H1 (cell line): ENCODE results near the gene EMC7. TPM values are rescaled to one million over a fixed set of nuclear protein-coding genes. Genes with fewer than 3 reads are reported as not detected.

Source experiments
- CTCF ChIA-PET: fragments of 300-600 bp; sonication (Branson Sonifier 250); formaldehyde crosslinking; loops from one replicate; lab custom pipeline; 2021; ENCODE audit not compliant: partially characterized antibody; lab: Charles Lee
- POLR2A ChIA-PET: fragments of 300-600 bp; sonication (Branson Sonifier 250); formaldehyde crosslinking; loops from one replicate; lab custom pipeline; 2021; ENCODE audit warnings: inconsistent platforms; ENCODE audit not compliant: partially characterized antibody; lab: Charles Lee
- DNase-seq, 2 experiments: peaks; one replicate each; pipeline versions ENCODE4 v3.0.0 to v3.0.0-alpha.2; 2010 to 2022; ENCODE audit warnings: low spot score in 2 of 2, low read depth in 1 of 2, mixed read lengths in 1 of 2
- FAIRE-seq: peaks from 2 replicates; lab custom pipeline; 2011; peaks lifted over from hg19 to GRCh38; lab: Jason Lieb, UNC
- H2AFZ ChIP-seq: 2 replicates; pipeline ENCODE4 v1.8.1; 2012; ENCODE audit warnings: low read length, inconsistent platforms
- H2AK5ac ChIP-seq: 2 replicates; pipeline ENCODE4 v1.6.1; 2013; ENCODE audit warnings: low read depth, low read length
- H2BK120ac ChIP-seq: replicated peaks from 2 replicates; pipeline ENCODE3; 2013; ENCODE audit warnings: low read depth, low read length, inconsistent platforms
- H2BK12ac ChIP-seq: 2 replicates; pipeline ENCODE4 v1.6.1; 2013; ENCODE audit warnings: low read depth, low read length
- H2BK15ac ChIP-seq: 2 replicates; pipeline ENCODE4 v1.6.1; 2013; ENCODE audit warnings: low read length
- H2BK20ac ChIP-seq: 2 replicates; pipeline ENCODE4 v1.6.1; 2013; ENCODE audit warnings: low read length
- H2BK5ac ChIP-seq: 2 replicates; pipeline ENCODE4 v1.6.1; 2013; ENCODE audit warnings: low read depth, low read length
- H3K14ac ChIP-seq: 2 replicates; pipeline ENCODE4 v1.6.1; 2013; ENCODE audit warnings: inconsistent platforms; ENCODE audit not compliant: insufficient read length
- H3K18ac ChIP-seq: 2 replicates; pipeline ENCODE4 v1.6.1; 2013; ENCODE audit warnings: low read length; ENCODE audit errors: extremely low read depth
- H3K23ac ChIP-seq: 2 replicates; pipeline ENCODE4 v1.6.1; 2013; ENCODE audit warnings: inconsistent platforms; ENCODE audit not compliant: insufficient read length
- H3K23me2 ChIP-seq: 2 replicates; pipeline ENCODE4 v1.6.1; 2013; ENCODE audit warnings: low read depth, low read length
- H3K27ac ChIP-seq: 2 replicates; pipeline ENCODE4 v1.6.1; 2011; ENCODE audit warnings: low read depth, low read length, inconsistent platforms
- H3K27me3 ChIP-seq, 4 experiments: replicated peaks in 1 of 4; 1 replicate in 1 of 4; 2 replicates in 3 of 4; pipeline versions ENCODE4 v1.6.1 to v1.8.1; 2011 to 2013; ENCODE audit warnings: low read length in 3 of 4, mild to moderate bottlenecking in 3 of 4, inconsistent platforms in 2 of 4, mixed read lengths in 2 of 4, moderate library complexity in 1 of 4; ENCODE audit not compliant: control insufficient read depth in 3 of 4, insufficient read depth in 3 of 4; ENCODE audit errors: extremely low read depth in 1 of 4
- H3K36me3 ChIP-seq, 4 experiments: 2 replicates each; pipeline versions ENCODE4 v1.6.1 to v1.8.1; 2011 to 2013; ENCODE audit warnings: mild to moderate bottlenecking in 4 of 4, low read length in 3 of 4, moderate library complexity in 2 of 4, control low read depth in 1 of 4, inconsistent platforms in 1 of 4; ENCODE audit not compliant: insufficient read depth in 4 of 4, control insufficient read depth in 2 of 4
- H3K4ac ChIP-seq: replicated peaks from 2 replicates; pipeline ENCODE3; 2013; ENCODE audit warnings: low read length, low read depth, mixed read lengths, inconsistent platforms; ENCODE audit not compliant: insufficient read length
- H3K4me1 ChIP-seq, 4 experiments: replicated peaks in 1 of 4; 1 replicate in 1 of 4; 2 replicates in 3 of 4; pipeline versions ENCODE4 v1.6.1 to v1.8.1; 2011 to 2013; ENCODE audit warnings: low read length in 3 of 4, inconsistent platforms in 2 of 4, mixed read lengths in 1 of 4; ENCODE audit not compliant: insufficient read depth in 4 of 4, control insufficient read depth in 3 of 4
- H3K4me2 ChIP-seq, 2 experiments: 2 replicates each; pipeline versions ENCODE4 v1.6.1 to v1.8.1; 2011 to 2013; ENCODE audit warnings: low read depth in 2 of 2, low read length in 2 of 2, control low read depth in 1 of 2, inconsistent platforms in 1 of 2, mild to moderate bottlenecking in 1 of 2; ENCODE audit not compliant: insufficient read depth in 1 of 2
- H3K4me3 ChIP-seq, 4 experiments: fragments of 200-600, 300-600 bp in 1 of 4; sonication (generic), shearing (Covaris generic), sonication (Bioruptor Twin) in 1 of 4; 2 replicates each; pipeline versions ENCODE4 v1.5.1 to v1.8.1; 2011 to 2016; ENCODE audit warnings: low read length in 4 of 4, low read depth in 3 of 4, control low read depth in 2 of 4, inconsistent platforms in 2 of 4, mild to moderate bottlenecking in 2 of 4, mixed read lengths in 1 of 4, moderate library complexity in 1 of 4; ENCODE audit not compliant: insufficient read depth in 2 of 4; ENCODE audit errors: extremely low read depth in 1 of 4
- H3K56ac ChIP-seq: replicated peaks from 2 replicates; pipeline ENCODE3; 2013; ENCODE audit warnings: low read depth, mild to moderate bottlenecking, mixed read lengths, low read length, inconsistent platforms; ENCODE audit not compliant: insufficient read length
- H3K79me1 ChIP-seq: 2 replicates; pipeline ENCODE4 v1.6.1; 2013; ENCODE audit warnings: low read depth, low read length, control low read depth
- H3K79me2 ChIP-seq, 2 experiments: 2 replicates each; pipeline versions ENCODE4 v1.6.1 to v1.8.1; 2012 to 2013; ENCODE audit warnings: low read length in 2 of 2, mild to moderate bottlenecking in 2 of 2, inconsistent platforms in 1 of 2; ENCODE audit not compliant: insufficient read depth in 2 of 2, control insufficient read depth in 1 of 2
- H3K9ac ChIP-seq, 4 experiments: replicated peaks in 1 of 4; 1 replicate in 1 of 4; 2 replicates in 3 of 4; pipeline versions ENCODE4 v1.6.1 to v1.8.1; 2011 to 2013; ENCODE audit warnings: low read depth in 3 of 4, low read length in 3 of 4, control low read depth in 2 of 4, mild to moderate bottlenecking in 2 of 4, moderate library complexity in 2 of 4, inconsistent platforms in 1 of 4; ENCODE audit errors: extremely low read depth in 1 of 4
- H3K9me3 ChIP-seq, 2 experiments: 2 replicates each; pipeline versions ENCODE4 v1.6.1 to v1.8.1; 2012 to 2013; ENCODE audit warnings: mild to moderate bottlenecking in 2 of 2, moderate library complexity in 2 of 2, control low read depth in 1 of 2, inconsistent platforms in 1 of 2, low read depth in 1 of 2, low read length in 1 of 2, mixed read lengths in 1 of 2; ENCODE audit not compliant: insufficient read depth in 2 of 2
- H4K20me1 ChIP-seq, 2 experiments: replicated peaks in 1 of 2; 2 replicates each; pipeline versions ENCODE3 to v1.8.1; 2011 to 2013; ENCODE audit warnings: inconsistent platforms in 2 of 2, low read length in 2 of 2, mild to moderate bottlenecking in 1 of 2; ENCODE audit not compliant: insufficient read depth in 2 of 2, control insufficient read depth in 1 of 2
- H4K5ac ChIP-seq: 2 replicates; pipeline ENCODE4 v1.6.1; 2013; ENCODE audit warnings: low read length, low read depth, mixed read lengths, inconsistent platforms; ENCODE audit not compliant: insufficient read length
- H4K8ac ChIP-seq: 2 replicates; pipeline ENCODE4 v1.8.0; 2013; ENCODE audit warnings: mild to moderate bottlenecking, moderate library complexity, low read length, inconsistent platforms; ENCODE audit not compliant: insufficient read depth; ENCODE audit errors: extremely low read depth
- H4K91ac ChIP-seq: replicated peaks from 2 replicates; pipeline ENCODE3; 2013; ENCODE audit warnings: low read length, mixed read lengths, inconsistent platforms; ENCODE audit not compliant: insufficient read length
- ASH2L ChIP-seq: fragments of 200-600, 300-600 bp; sonication (generic); IDR thresholded peaks from one replicate; pipeline ENCODE4 v1.7.1; 2017; ENCODE audit warnings: low read length
- ATF3 ChIP-seq: IDR thresholded peaks from 2 replicates; pipeline ENCODE4 v1.6.1; 2011; ENCODE audit warnings: low read depth, mild to moderate bottlenecking, low read length; ENCODE audit not compliant: insufficient read depth
- CHD1 ChIP-seq: IDR thresholded peaks from 2 replicates; pipeline ENCODE4 v1.6.1; 2012; ENCODE audit warnings: low read depth, low read length, improper control_type of control experiment
- EP300 ChIP-seq, 2 experiments: IDR thresholded peaks; 1 replicate in 1 of 2; 2 replicates in 1 of 2; pipeline ENCODE4 v1.6.1; 2011 to 2012; ENCODE audit warnings: low read depth in 2 of 2, low read length in 2 of 2, mild to moderate bottlenecking in 2 of 2, borderline replicate concordance in 1 of 2, inconsistent platforms in 1 of 2, moderate library complexity in 1 of 2
- NRF1 ChIP-seq: IDR thresholded peaks from 2 replicates; pipeline ENCODE4 v1.6.1; 2011; ENCODE audit warnings: mild to moderate bottlenecking, low read depth, low read length, improper control_type of control experiment
- POU5F1 ChIP-seq: IDR thresholded peaks from 2 replicates; pipeline ENCODE4 v1.6.1; 2011; ENCODE audit warnings: low read depth, mild to moderate bottlenecking, low read length, moderate library complexity
- RBBP5 ChIP-seq: IDR thresholded peaks from 2 replicates; pipeline ENCODE4 v1.7.1; 2012; ENCODE audit warnings: low read depth, mild to moderate bottlenecking, inconsistent platforms, low read length, moderate library complexity, borderline replicate concordance
- SAP30 ChIP-seq: fragments of 300-600 bp; sonication (generic); IDR thresholded peaks from 2 replicates; pipeline ENCODE4 v1.7.1; 2012; ENCODE audit warnings: low read length, moderate library complexity, mild to moderate bottlenecking, inconsistent platforms; ENCODE audit not compliant: insufficient read depth, insufficient replicate concordance
- SIRT6 ChIP-seq: IDR thresholded peaks from one replicate; pipeline ENCODE4 v1.7.1; 2012; ENCODE audit warnings: low read length, inconsistent platforms
- WGBS, 2 experiments: shearing (Covaris generic) in 1 of 2; methylation state at CpG; one replicate each; pipeline versions ENCODE4 v1.1.6 to v1.1.7; 2013 to 2015; ENCODE audit warnings: low lambda C conversion rate in 2 of 2, mixed read lengths in 2 of 2, inconsistent platforms in 1 of 2, low coverage in 1 of 2, missing lambda C conversion rate in 1 of 2; ENCODE audit not compliant: insufficient replicate concordance in 2 of 2, insufficient coverage in 1 of 2, insufficient read length in 1 of 2; ENCODE audit errors: extremely low coverage in 1 of 2, missing lambda C conversion rate in 1 of 2; 5-methylcytosine and 5-hydroxymethylcytosine counted together
- polyA plus RNA-seq, 7 experiments: library from polyadenylated mRNA; depleted of rRNA in 3 of 7; stranded (reverse) in 5 of 7; unstranded in 2 of 7; fragments of >200 nt in 5 of 7; fragments of 200-250 nt in 2 of 7; gene quantifications; 1 replicate in 5 of 7; 2 replicates in 1 of 7; 4 replicates in 1 of 7; pipeline versions ENCODE4 v1.2.1 to v1.2.3, GENCODE V29; 2011 to 2013; ENCODE audit warnings: missing spikeins in 2 of 7, mixed read lengths in 2 of 7
- total RNA-seq: library from RNA; stranded (reverse); fragmentation: NEBNext Ultra II Directional; extraction: Animal tissue kit (Norgen Biotek cat#: 25700); gene quantifications from 2 replicates; pipeline ENCODE4 v1.2.1, GENCODE V29; 2021
- TF ChIP-seq, protein P1 (sequence below): IDR thresholded peaks from 2 replicates; pipeline ENCODE4 v1.6.1; 2012; ENCODE audit warnings: inconsistent platforms

EMC7 gene
- total and polyA plus RNA-seq, 2 of the 8 experiments (the other 6 are each of a cell fraction or from before 2014, with no cell fraction given) = 29.0 to 39.0 TPM

DNA sequence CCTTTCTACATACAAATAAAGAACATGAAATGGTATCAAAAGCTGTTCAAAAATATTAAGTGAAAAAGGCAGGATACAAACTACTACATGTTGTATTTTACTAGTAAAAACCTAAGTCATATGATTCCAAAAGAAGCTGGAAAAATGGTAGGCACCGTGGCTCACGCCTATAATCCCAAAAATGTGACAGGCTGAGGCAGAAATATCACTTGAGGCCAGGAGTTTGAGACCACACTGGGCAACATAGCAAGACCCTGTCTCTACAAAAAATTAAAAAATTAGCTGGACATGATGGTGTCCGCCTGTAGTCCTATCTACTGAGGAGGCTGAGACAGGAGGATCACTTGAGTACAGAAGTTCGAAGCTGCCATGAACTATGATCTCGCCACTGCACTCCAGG lies 1.7 kb downstream of the EMC7 start:
- peaks cover 8% of the 10 kb centered on the region for H3K23me2 ChIP-seq
- H3K4me2 ChIP-seq = no peak overlapping the region; a peak in 1 of 4 replicates
- no peak overlapping the region for H2BK12ac ChIP-seq
- no peak overlapping the region for H3K56ac ChIP-seq
- no peak overlapping the region for H2AFZ ChIP-seq
- H2BK120ac ChIP-seq = no peak overlapping the region
- H2BK20ac ChIP-seq = no peak overlapping the region
- peaks cover 0 to 37% of the 10 kb centered on the region in 2 experiments; a peak in 2 of 4 replicates for H3K79me2 ChIP-seq
- H3K9ac ChIP-seq = no peak overlapping the region
- 94% methylated on average over 5 of the region's 5 CpGs; no CpG with 5 or more reads in 1 of the 2 experiments for WGBS, 2 experiments
- H4K8ac ChIP-seq = no peak overlapping the region
- no peak overlapping the region for H2BK15ac ChIP-seq
- CTCF ChIA-PET = no interaction called here
- no peaks in the 10 kb centered on the region for H3K79me1 ChIP-seq
- no peak overlapping the region for H4K5ac ChIP-seq
- H3K14ac ChIP-seq = no peak overlapping the region
- POLR2A ChIA-PET = interaction anchor here (2.2 kb wide), 1 partner anchor 110 kb away, joined by 10 read pairs; the partner anchor contains the start of gene KATNBL1
- no peak overlapping the region for H3K18ac ChIP-seq
- H3K4me3 ChIP-seq = no peak overlapping the region; a peak in 1 of 8 replicates
- no peak overlapping the region for H2AK5ac ChIP-seq
- H3K4me1 ChIP-seq = peaks cover 0 to 4% (median 0%) of the 10 kb centered on the region in 4 experiments; a peak in 2 of 7 replicates
- no peak overlapping the region for H4K91ac ChIP-seq
- DNase-seq = no peak
- no peaks in the 10 kb centered on the region for H4K20me1 ChIP-seq
- H3K9me3 ChIP-seq = no peaks in the 10 kb centered on the region
- no peaks in the 10 kb centered on the region for H3K27me3 ChIP-seq
- H3K4ac ChIP-seq = no peak overlapping the region
- peaks cover 0 to 5% (median 0%) of the 10 kb centered on the region in 4 experiments; a peak in 2 of 8 replicates for H3K36me3 ChIP-seq
- FAIRE-seq = no peak
- no peak overlapping the region for H2BK5ac ChIP-seq
- H3K23ac ChIP-seq = no peak overlapping the region
- no peak overlapping the region for H3K27ac ChIP-seq
- TF ChIP-seq POU5F1 (no peak), SIRT6 (no peak), NRF1 (no peak), EP300 (IDR thresholded peaks at IDR 0.05; ENCODE audit: borderline replicate concordance in 1 of 2, low read depth in 2 of 2, low read length in 2 of 2) (no peak), CHD1 (no peak), RBBP5 (no peak), ATF3 (no peak), ASH2L (no peak), SAP30 (no peak)
- TF ChIP-seq, protein P1, sequence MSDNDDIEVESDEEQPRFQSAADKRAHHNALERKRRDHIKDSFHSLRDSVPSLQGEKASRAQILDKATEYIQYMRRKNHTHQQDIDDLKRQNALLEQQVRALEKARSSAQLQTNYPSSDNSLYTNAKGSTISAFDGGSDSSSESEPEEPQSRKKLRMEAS = no peak
